Measurements from ENCODE around the gene MCM5. TPM values are rescaled to one million over a fixed set of nuclear protein-coding genes. Genes with fewer than 3 reads are reported as not detected.

Gene MCM5
- polyA plus RNA-seq, 3 donors, result 23.4 to 39.8 (median 25.5) TPM

GRCh38 chr22:35455529-35455928 is 55.6 kb downstream of the MCM5 start:
- intact Hi-C loops (cut with micrococcal nuclease), result no loop called here
- Histone ChIP-seq H3K79me2 (ENCODE audit: insufficient read depth, low read length) (no peaks in the 10 kb centered on the region), H3K4me3 (replicated peaks in 1 of 3; ENCODE audit: low read depth in 2 of 3, low read length in 3 of 3) (no peak overlapping the region), H3K27me3 (ENCODE audit: control insufficient read depth in 2 of 2, insufficient read depth in 2 of 2, low read length in 2 of 2) (no peaks in the 10 kb centered on the region), H3K4me1 (ENCODE audit: control insufficient read depth in 1 of 2, insufficient read depth in 2 of 2, low read length in 2 of 2) (no peaks in the 10 kb centered on the region), H3K4me2 (replicated peaks; ENCODE audit: extremely low read depth, low read length, poor library complexity, severe bottlenecking) (no peak overlapping the region), H3K9me3 (replicated peaks in 1 of 2; ENCODE audit: control insufficient read depth in 1 of 2, insufficient read depth in 1 of 2, low read length in 2 of 2) (no peaks in the 10 kb centered on the region), H4K20me1 (ENCODE audit: insufficient read depth, low read length) (no peaks in the 10 kb centered on the region), H2AFZ (ENCODE audit: insufficient read depth, low read depth, low read length, poor library complexity, severe bottlenecking) (no peak overlapping the region), H3K27ac (ENCODE audit: low read depth in 1 of 2, low read length in 2 of 2) (no peak overlapping the region), H3K36me3 (replicated peaks in 1 of 2; ENCODE audit: control insufficient read depth in 1 of 2, insufficient read depth in 2 of 2, low read length in 2 of 2) (no peaks in the 10 kb centered on the region), H3K9ac (ENCODE audit: insufficient read depth, low read length, poor library complexity, severe bottlenecking) (no peak overlapping the region)
- Mint-ChIP-seq H3K9me3 (no peaks in the 10 kb centered on the region), H3K4me3 (no peak overlapping the region), H3K36me3 (peaks cover 5% of the 10 kb centered on the region in 2 donors), H3K4me1 (peaks cover 4% of the 10 kb centered on the region), H3K27me3 (ENCODE audit: low read depth in 3 of 3) (peaks cover 0 to 8% (median 1%) of the 10 kb centered on the region in 3 donors), H3K27ac (no peak overlapping the region)
- no peak for TF ChIP-seq CTCF (IDR thresholded peaks at IDR 0.05)
- 76% methylated on average over 4 of the region's 5 CpGs for WGBS (ENCODE audit: insufficient coverage)
- no peak for DNase-seq

DNA sequence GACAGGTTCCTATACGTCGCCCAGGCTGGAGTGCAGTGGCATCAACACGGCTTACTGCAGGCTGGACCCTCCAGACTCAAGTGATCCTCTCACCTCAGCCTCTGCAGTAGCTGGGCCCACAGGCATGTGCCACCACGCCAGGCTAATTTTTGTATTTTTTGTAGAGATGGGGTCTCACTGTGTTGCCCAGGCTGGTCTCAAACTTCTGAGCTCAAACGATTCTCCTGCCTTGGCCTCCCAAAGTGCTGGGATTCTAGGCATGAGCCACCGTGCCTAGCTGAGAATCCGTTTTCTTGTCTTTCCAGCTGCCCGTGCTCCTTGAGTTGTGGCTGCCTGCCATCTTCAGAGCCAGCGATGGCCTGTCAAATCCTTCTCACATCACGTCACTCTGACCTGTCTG is 56.8 kb downstream of the MCM5 start:
- DNase-seq, result no peak
- intact Hi-C loops (cut with micrococcal nuclease), result no loop called here
- H3K27me3 ChIP-seq (ENCODE audit: control insufficient read depth in 2 of 2, insufficient read depth in 2 of 2, low read length in 2 of 2), result no peaks in the 10 kb centered on the region
- no peaks in the 10 kb centered on the region for H3K79me2 ChIP-seq (ENCODE audit: insufficient read depth, low read length)
- Mint-ChIP-seq H3K36me3 (no peaks in the 10 kb centered on the region), H3K9me3 (no peaks in the 10 kb centered on the region), H3K27me3 (ENCODE audit: low read depth in 3 of 3) (peaks cover 0 to 8% (median 2%) of the 10 kb centered on the region in 3 donors), H3K4me3 (no peak overlapping the region), H3K27ac (no peak overlapping the region), H3K4me1 (peaks cover 12% of the 10 kb centered on the region)
- no peak overlapping the region for H3K4me3 ChIP-seq (replicated peaks in 1 of 3; ENCODE audit: low read depth in 2 of 3, low read length in 3 of 3)
- H3K4me2 ChIP-seq (replicated peaks; ENCODE audit: extremely low read depth, low read length, poor library complexity, severe bottlenecking), result no peak overlapping the region
- no peaks in the 10 kb centered on the region for H3K9me3 ChIP-seq (replicated peaks in 1 of 2; ENCODE audit: control insufficient read depth in 1 of 2, insufficient read depth in 1 of 2, low read length in 2 of 2)
- H3K36me3 ChIP-seq (replicated peaks in 1 of 2; ENCODE audit: control insufficient read depth in 1 of 2, insufficient read depth in 2 of 2, low read length in 2 of 2), result no peaks in the 10 kb centered on the region
- no peak overlapping the region for H3K9ac ChIP-seq (ENCODE audit: insufficient read depth, low read length, poor library complexity, severe bottlenecking)
- no peak overlapping the region for H2AFZ ChIP-seq (ENCODE audit: insufficient read depth, low read depth, low read length, poor library complexity, severe bottlenecking)
- peaks cover 0 to 4% of the 10 kb centered on the region in 2 donors for H3K4me1 ChIP-seq (ENCODE audit: control insufficient read depth in 1 of 2, insufficient read depth in 2 of 2, low read length in 2 of 2)
- WGBS (ENCODE audit: insufficient coverage), result 92% methylated on average over 7 of the region's 10 CpGs
- H4K20me1 ChIP-seq (ENCODE audit: insufficient read depth, low read length), result no peaks in the 10 kb centered on the region
- H3K27ac ChIP-seq (ENCODE audit: low read depth in 1 of 2, low read length in 2 of 2), result no peak overlapping the region
- TF ChIP-seq CTCF (IDR thresholded peaks at IDR 0.05), result no peak
